Globus pallidus (tissue), 1 donor: ENCODE data around the gene OTOP2.

ENCODE experiments used
- DNase-seq: peaks from one replicate; pipeline ENCODE4 v3.0.0-alpha.2; 2015; ENCODE audit warnings: low spot score

Gene OTOP2

GRCh38 chr17:74923538-74924249, 379 bp upstream of the OTOP2 start:
- peak; percentile 27 for DNase-seq

- DNase-seq = no peak
Measured at GRCh38 chr17:74925242-74925641, 1.2 kb downstream of the OTOP2 start.

- no peak for DNase-seq
Measured at GRCh38 chr17:74928786-74929185, 4.7 kb downstream of the OTOP2 start.

- no peak for DNase-seq
Measured at GRCh38 chr17:74930535-74931036, 6.5 kb downstream of the OTOP2 start.

GRCh38 chr17:74935048-74935447, 11.0 kb downstream of the OTOP2 start:
- DNase-seq = no peak

- no peak for DNase-seq
Measured at GRCh38 chr17:74935585-74936469, 11.8 kb downstream of the OTOP2 start, which contains the start of gene OTOP3. OTOP3 (plus strand) TSS chr17:74935898; CDS start chr17:74935922, 24 bp downstream.

GRCh38 chr17:74936470-74936799, 12.4 kb downstream of the OTOP2 start:
- DNase-seq = no peak

- DNase-seq = no peak
Measured at GRCh38 chr17:74937064-74938051, 13.3 kb downstream of the OTOP2 start.

GRCh38 chr17:74938194-74938950, 14.3 kb downstream of the OTOP2 start:
- no peak for DNase-seq

- DNase-seq = no peak
Measured at GRCh38 chr17:74939534-74939933, 15.5 kb downstream of the OTOP2 start.

- no peak for DNase-seq
Measured at GRCh38 chr17:74941128-74941725, 17.2 kb downstream of the OTOP2 start.

- no peak for DNase-seq
Measured at GRCh38 chr17:74943808-74944522, 19.9 kb downstream of the OTOP2 start.

- DNase-seq = no peak
Measured at GRCh38 chr17:74945543-74945942, 21.5 kb downstream of the OTOP2 start.

GRCh38 chr17:74946641-74947040, 22.6 kb downstream of the OTOP2 start:
- DNase-seq = no peak

GRCh38 chr17:74947041-74947754, 23.1 kb downstream of the OTOP2 start:
- no peak for DNase-seq

- no peak for DNase-seq
Measured at GRCh38 chr17:74949455-74950115, 25.5 kb downstream of the OTOP2 start.

- DNase-seq = no peak
Measured at GRCh38 chr17:74950207-74950606, 26.1 kb downstream of the OTOP2 start.

GRCh38 chr17:74951065-74951464, 27.0 kb downstream of the OTOP2 start:
- DNase-seq = no peak
